Adrenal gland (tissue), 5 donors: ENCODE measurements around the gene OR12D1.

Experiments used
- POLR2A ChIP-seq, 2 donors: fragments of 450-650 bp; IDR thresholded peaks; one replicate each; pipeline ENCODE4 v1.6.1; 2017; ENCODE audit warnings: antibody characterized with exemption in 2 of 2, mild to moderate bottlenecking in 2 of 2, moderate library complexity in 1 of 2
- TF ChIP-seq, protein P1 (sequence below), 6 experiments: fragments of 450-650 bp in 4 of 6; fragments of 200-600 bp in 2 of 6; sonication (generic) in 1 of 6; IDR thresholded peaks; 1 replicate in 5 of 6; 2 replicates in 1 of 6; pipeline versions ENCODE4 v1.5.1 to v1.8.0; 2016 to 2021; ENCODE audit warnings: antibody characterized with exemption in 6 of 6, mild to moderate bottlenecking in 2 of 6, moderate library complexity in 1 of 6
- donor health status: DM: no; HTN: no; CAD: no.

DNA sequence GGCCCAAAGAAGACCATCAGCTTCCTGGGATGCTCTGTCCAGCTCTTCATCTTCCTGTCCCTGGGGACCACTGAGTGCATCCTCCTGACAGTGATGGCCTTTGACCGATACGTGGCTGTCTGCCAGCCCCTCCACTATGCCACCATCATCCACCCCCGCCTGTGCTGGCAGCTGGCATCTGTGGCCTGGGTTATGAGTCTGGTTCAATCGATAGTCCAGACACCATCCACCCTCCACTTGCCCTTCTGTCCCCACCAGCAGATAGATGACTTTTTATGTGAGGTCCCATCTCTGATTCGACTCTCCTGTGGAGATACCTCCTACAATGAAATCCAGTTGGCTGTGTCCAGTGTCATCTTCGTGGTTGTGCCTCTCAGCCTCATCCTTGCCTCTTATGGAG is 47.3 kb downstream of the OR12D1 start:
- TF ChIP-seq, protein P1, sequence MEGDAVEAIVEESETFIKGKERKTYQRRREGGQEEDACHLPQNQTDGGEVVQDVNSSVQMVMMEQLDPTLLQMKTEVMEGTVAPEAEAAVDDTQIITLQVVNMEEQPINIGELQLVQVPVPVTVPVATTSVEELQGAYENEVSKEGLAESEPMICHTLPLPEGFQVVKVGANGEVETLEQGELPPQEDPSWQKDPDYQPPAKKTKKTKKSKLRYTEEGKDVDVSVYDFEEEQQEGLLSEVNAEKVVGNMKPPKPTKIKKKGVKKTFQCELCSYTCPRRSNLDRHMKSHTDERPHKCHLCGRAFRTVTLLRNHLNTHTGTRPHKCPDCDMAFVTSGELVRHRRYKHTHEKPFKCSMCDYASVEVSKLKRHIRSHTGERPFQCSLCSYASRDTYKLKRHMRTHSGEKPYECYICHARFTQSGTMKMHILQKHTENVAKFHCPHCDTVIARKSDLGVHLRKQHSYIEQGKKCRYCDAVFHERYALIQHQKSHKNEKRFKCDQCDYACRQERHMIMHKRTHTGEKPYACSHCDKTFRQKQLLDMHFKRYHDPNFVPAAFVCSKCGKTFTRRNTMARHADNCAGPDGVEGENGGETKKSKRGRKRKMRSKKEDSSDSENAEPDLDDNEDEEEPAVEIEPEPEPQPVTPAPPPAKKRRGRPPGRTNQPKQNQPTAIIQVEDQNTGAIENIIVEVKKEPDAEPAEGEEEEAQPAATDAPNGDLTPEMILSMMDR (IDR thresholded peaks at IDR 0.05): no peak
- no peak for TF ChIP-seq POLR2A (IDR thresholded peaks at IDR 0.05)
